Urinary bladder (tissue), 4 donors: ENCODE results near the gene ACTRT1. TPM values are rescaled to one million over a fixed set of nuclear protein-coding genes. Genes with fewer than 3 reads are reported as not detected.

Experiments
- DNase-seq: peaks from one replicate; pipeline ENCODE4 v3.0.0-alpha.2; 2015; ENCODE audit errors: extremely low spot score
- H3K27ac ChIP-seq: one replicate; pipeline ENCODE4 v1.5.1; 2013; ENCODE audit warnings: low read depth, mild to moderate bottlenecking, moderate library complexity
- H3K36me3 ChIP-seq: one replicate; pipeline ENCODE4 v1.6.1; 2013; ENCODE audit warnings: mild to moderate bottlenecking, moderate library complexity; ENCODE audit not compliant: insufficient read depth
- H3K4me1 ChIP-seq: one replicate; pipeline ENCODE4 v1.6.1; 2013; ENCODE audit warnings: mild to moderate bottlenecking, moderate library complexity; ENCODE audit not compliant: insufficient read depth
- H3K4me3 ChIP-seq: one replicate; pipeline ENCODE4 v1.5.1; 2013; ENCODE audit warnings: low read depth, low read length
- WGBS: extraction: QIAGEN DNeasy Blood & Tissue Kit; methylation state at CpG from one replicate; pipeline ENCODE4 v1.1.7; 2013; 5-methylcytosine and 5-hydroxymethylcytosine counted together
- polyA plus RNA-seq: library from polyadenylated mRNA; stranded (reverse); fragments of 200-250 nt; gene quantifications from one replicate; pipeline ENCODE4 v1.2.3, GENCODE V29; 2013
- total RNA-seq: library from RNA; depleted of rRNA; stranded (reverse); fragments of >200 nt; gene quantifications from one replicate; pipeline ENCODE4 v1.2.3, GENCODE V29; 2014
- donor health status: healthy with polysubstance abuse.
- donor health status: healthy.

ACTRT1 gene
- total RNA-seq = not detected
- not detected for polyA plus RNA-seq

GRCh38 chrX:128052303-128052702 is at the start of gene ACTRT1:
Gene ACTRT1 (minus strand): TSS chrX:128052403. CDS start chrX:128052206, 197 bp downstream.
- H3K36me3 ChIP-seq = no peaks in the 10 kb centered on the region
- WGBS = 64% methylated on average over 1 of the region's 1 CpG
- H3K4me3 ChIP-seq = no peak within 1 kb of the TSS
- no peaks in the 10 kb centered on the region for H3K4me1 ChIP-seq
- H3K27ac ChIP-seq = no peak within 1 kb of the TSS
- no peak for DNase-seq

- Histone ChIP-seq H3K4me1 (no peaks in the 10 kb centered on the region), H3K36me3 (no peaks in the 10 kb centered on the region), H3K27ac (no peak overlapping the region), H3K4me3 (no peak overlapping the region)
- 65% methylated on average over 2 of the region's 2 CpGs for WGBS
- DNase-seq = no peak
These were observed 26.3 kb upstream of the ACTRT1 start for GRCh38 chrX:128078545-128078944.

GRCh38 chrX:128057421-128057820 is 5.2 kb upstream of the ACTRT1 start:
- no peak for DNase-seq
- no peak overlapping the region for H3K4me3 ChIP-seq
- H3K4me1 ChIP-seq = no peaks in the 10 kb centered on the region
- 96% methylated on average over 2 of the region's 2 CpGs for WGBS
- no peak overlapping the region for H3K27ac ChIP-seq
- H3K36me3 ChIP-seq = no peaks in the 10 kb centered on the region

GRCh38 chrX:128051526-128051925 is 677 bp downstream of the ACTRT1 start:
- no peak overlapping the region for H3K27ac ChIP-seq
- H3K4me3 ChIP-seq = no peak overlapping the region
- DNase-seq = no peak
- no peaks in the 10 kb centered on the region for H3K36me3 ChIP-seq
- WGBS = 94% methylated on average over 10 of the region's 10 CpGs
- H3K4me1 ChIP-seq = no peaks in the 10 kb centered on the region

- H3K4me3 ChIP-seq = no peak overlapping the region
- H3K27ac ChIP-seq = no peak overlapping the region
- no peaks in the 10 kb centered on the region for H3K4me1 ChIP-seq
- H3K36me3 ChIP-seq = no peaks in the 10 kb centered on the region
- DNase-seq = no peak
These were observed 16.9 kb downstream of the ACTRT1 start for GRCh38 chrX:128035318-128035717.

GRCh38 chrX:128021566-128021965 is 30.6 kb downstream of the ACTRT1 start:
- no peak overlapping the region for H3K4me3 ChIP-seq
- no peak for DNase-seq
- H3K36me3 ChIP-seq = no peaks in the 10 kb centered on the region
- WGBS = 87% methylated on average over 1 of the region's 1 CpG
- H3K27ac ChIP-seq = no peak overlapping the region
- H3K4me1 ChIP-seq = no peaks in the 10 kb centered on the region

- Histone ChIP-seq H3K4me3 (no peak overlapping the region), H3K36me3 (no peaks in the 10 kb centered on the region), H3K27ac (no peak overlapping the region), H3K4me1 (no peaks in the 10 kb centered on the region)
- WGBS = 10% methylated on average over 2 of the region's 2 CpGs
- no peak for DNase-seq
These were observed 31.5 kb downstream of the ACTRT1 start for GRCh38 chrX:128020701-128021100.

- Histone ChIP-seq H3K36me3 (no peaks in the 10 kb centered on the region), H3K4me1 (no peaks in the 10 kb centered on the region), H3K27ac (no peak overlapping the region), H3K4me3 (no peak overlapping the region)
- 94% methylated on average over 2 of the region's 2 CpGs for WGBS
- DNase-seq = no peak
These were observed 33.0 kb downstream of the ACTRT1 start for GRCh38 chrX:128019218-128019617.

GRCh38 chrX:128012015-128012414 is 40.2 kb downstream of the ACTRT1 start:
- WGBS = 90% methylated on average over 1 of the region's 1 CpG
- Histone ChIP-seq H3K4me3 (no peak overlapping the region), H3K36me3 (no peaks in the 10 kb centered on the region), H3K4me1 (no peaks in the 10 kb centered on the region), H3K27ac (no peak overlapping the region)
- DNase-seq = no peak

- H3K36me3 ChIP-seq = no peaks in the 10 kb centered on the region
- no peak overlapping the region for H3K27ac ChIP-seq
- H3K4me1 ChIP-seq = no peaks in the 10 kb centered on the region
- DNase-seq = no peak
- H3K4me3 ChIP-seq = no peak overlapping the region
These were observed 44.3 kb downstream of the ACTRT1 start for GRCh38 chrX:128007882-128008281.
